Gastrocnemius medialis (tissue), 4 donors: Measurements from ENCODE around the gene UPK3A.

ENCODE experiments used
- POLR2A ChIP-seq, 2 donors: fragments of 450-650 bp; IDR thresholded peaks; one replicate each; pipeline ENCODE4 v1.6.1; 2017; ENCODE audit warnings: antibody characterized with exemption in 2 of 2, mild to moderate bottlenecking in 2 of 2, moderate library complexity in 2 of 2
- TF ChIP-seq, protein P1 (sequence below), 5 experiments: fragments of 450-650 bp in 3 of 5; fragments of 200-600 bp in 2 of 5; sonication (generic) in 2 of 5; IDR thresholded peaks in 4 of 5; conservative IDR thresholded peaks in 1 of 5; 1 replicate in 4 of 5; 2 replicates in 1 of 5; pipeline ENCODE4 v1.5.1; 2016 to 2019; ENCODE audit warnings: antibody characterized with exemption in 5 of 5, mild to moderate bottlenecking in 3 of 5, moderate library complexity in 3 of 5

DNA sequence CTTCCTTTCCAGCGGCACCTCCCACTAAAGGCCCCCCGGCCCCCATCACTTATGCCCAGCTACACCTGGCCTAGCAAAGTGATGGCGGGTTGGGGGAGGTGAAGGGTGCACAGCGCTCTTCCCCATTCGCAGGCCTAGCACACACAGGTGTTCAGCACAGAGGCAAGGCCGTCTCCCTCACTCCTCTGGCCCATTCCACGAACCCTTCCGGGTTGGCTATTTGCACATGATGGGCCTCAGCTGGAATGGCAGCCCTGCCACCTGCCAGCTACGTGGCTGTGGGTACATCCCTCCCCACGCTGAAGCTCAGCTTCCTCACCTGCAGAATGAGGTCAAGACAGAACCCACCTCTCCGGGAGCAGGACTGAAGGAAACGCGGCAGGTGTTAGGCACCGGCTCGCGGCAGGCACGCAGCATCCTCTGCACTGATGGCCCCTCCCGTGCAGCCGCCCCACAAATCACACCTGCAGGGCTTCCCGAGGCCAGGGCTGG, 48.9 kb upstream of the UPK3A start:
- TF ChIP-seq, protein P1, sequence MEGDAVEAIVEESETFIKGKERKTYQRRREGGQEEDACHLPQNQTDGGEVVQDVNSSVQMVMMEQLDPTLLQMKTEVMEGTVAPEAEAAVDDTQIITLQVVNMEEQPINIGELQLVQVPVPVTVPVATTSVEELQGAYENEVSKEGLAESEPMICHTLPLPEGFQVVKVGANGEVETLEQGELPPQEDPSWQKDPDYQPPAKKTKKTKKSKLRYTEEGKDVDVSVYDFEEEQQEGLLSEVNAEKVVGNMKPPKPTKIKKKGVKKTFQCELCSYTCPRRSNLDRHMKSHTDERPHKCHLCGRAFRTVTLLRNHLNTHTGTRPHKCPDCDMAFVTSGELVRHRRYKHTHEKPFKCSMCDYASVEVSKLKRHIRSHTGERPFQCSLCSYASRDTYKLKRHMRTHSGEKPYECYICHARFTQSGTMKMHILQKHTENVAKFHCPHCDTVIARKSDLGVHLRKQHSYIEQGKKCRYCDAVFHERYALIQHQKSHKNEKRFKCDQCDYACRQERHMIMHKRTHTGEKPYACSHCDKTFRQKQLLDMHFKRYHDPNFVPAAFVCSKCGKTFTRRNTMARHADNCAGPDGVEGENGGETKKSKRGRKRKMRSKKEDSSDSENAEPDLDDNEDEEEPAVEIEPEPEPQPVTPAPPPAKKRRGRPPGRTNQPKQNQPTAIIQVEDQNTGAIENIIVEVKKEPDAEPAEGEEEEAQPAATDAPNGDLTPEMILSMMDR (IDR thresholded peaks at IDR 0.05 in 4 of 5, conservative IDR thresholded peaks at IDR 0.05 in 1 of 5): no peak
- no peak for TF ChIP-seq POLR2A (IDR thresholded peaks at IDR 0.05)
